Ectodermal cell (in vitro differentiated cells): ENCODE measurements around the gene ABHD4.
"Not testable (repeated sequence)": the region's sequence is repeated elsewhere in the genome, so short reads cannot be mapped to it uniquely, and the experiment has no call there.

Experiments used
- H3K27ac ChIP-seq: 2 replicates; pipeline ENCODE4 v1.7.0; 2013; ENCODE audit warnings: mild to moderate bottlenecking, low read depth, low read length; ENCODE audit not compliant: insufficient read depth, poor library complexity, severe bottlenecking
- H3K27me3 ChIP-seq: 2 replicates; pipeline ENCODE4 v1.7.0; 2013; ENCODE audit warnings: mild to moderate bottlenecking, low read length; ENCODE audit not compliant: insufficient read depth, control insufficient read depth, poor library complexity, severe bottlenecking
- H3K36me3 ChIP-seq: one replicate; pipeline ENCODE4 v1.7.0; 2013; ENCODE audit warnings: low read length; ENCODE audit not compliant: control insufficient read depth, insufficient read depth
- H3K4me1 ChIP-seq: one replicate; pipeline ENCODE4 v1.7.0; 2013; ENCODE audit warnings: low read length; ENCODE audit not compliant: control insufficient read depth, insufficient read depth
- H3K4me3 ChIP-seq: 2 replicates; pipeline ENCODE4 v1.7.0; 2013; ENCODE audit warnings: low read depth, low read length, control low read depth; ENCODE audit not compliant: insufficient read depth
- H3K9me3 ChIP-seq: 2 replicates; pipeline ENCODE4 v1.7.0; 2013; ENCODE audit warnings: mild to moderate bottlenecking, low read length, moderate library complexity; ENCODE audit not compliant: control insufficient read depth
- WGBS, 2 experiments: methylation state at CpG; one replicate each; pipeline ENCODE4 v1.1.7; 2013; ENCODE audit warnings: missing lambda C conversion rate in 2 of 2; 5-methylcytosine and 5-hydroxymethylcytosine counted together

Gene ABHD4

DNA sequence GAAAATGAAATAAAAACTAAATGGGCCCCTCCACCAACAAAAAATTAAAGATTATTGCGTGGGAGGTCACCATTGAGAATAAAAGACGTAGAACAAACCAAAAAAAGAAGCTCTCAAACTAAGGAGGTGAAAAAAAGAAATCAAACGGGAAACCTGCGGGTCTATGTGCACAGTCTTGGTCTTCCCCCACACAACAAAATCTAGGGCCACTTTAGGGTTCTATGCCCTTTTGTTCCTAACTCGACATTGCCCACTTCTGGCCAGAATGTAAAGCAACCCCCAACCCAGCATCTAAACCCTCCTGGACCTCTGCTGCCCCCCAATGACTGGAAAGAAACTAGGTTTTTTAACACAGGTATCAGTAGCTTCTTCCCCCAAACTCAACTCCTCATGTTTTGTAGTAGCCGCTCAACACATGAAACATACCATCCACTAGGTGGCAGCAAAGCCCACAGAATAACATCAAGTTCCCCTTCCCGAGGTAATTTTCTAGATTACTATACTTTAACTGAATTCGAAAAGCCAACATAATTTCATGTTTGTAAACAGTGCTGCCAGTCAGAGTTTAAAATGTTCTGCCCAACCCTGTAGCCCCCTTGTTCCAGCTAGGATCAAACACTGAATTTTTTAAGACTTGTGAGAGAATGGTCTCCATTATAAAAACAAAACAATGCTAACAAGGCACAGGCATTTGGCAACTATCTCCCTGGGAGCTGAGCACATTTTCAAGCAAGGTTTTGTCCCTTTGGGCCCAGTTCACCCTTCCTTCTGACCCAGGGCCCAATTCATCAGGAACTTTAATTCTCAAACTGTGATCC lies 27.8 kb upstream of the ABHD4 start:
- no peak overlapping the region for H3K4me3 ChIP-seq
- no peaks in the 10 kb centered on the region for H3K27me3 ChIP-seq
- peak overlapping the region; percentile 55 for H3K27ac ChIP-seq
- H3K4me1 ChIP-seq, result no peaks in the 10 kb centered on the region
- WGBS, 2 experiments, result 37 to 40% methylated on average over 8 of the region's 8 CpGs
- H3K36me3 ChIP-seq, result peaks cover 14% of the 10 kb centered on the region
- no peaks in the 10 kb centered on the region for H3K9me3 ChIP-seq

DNA sequence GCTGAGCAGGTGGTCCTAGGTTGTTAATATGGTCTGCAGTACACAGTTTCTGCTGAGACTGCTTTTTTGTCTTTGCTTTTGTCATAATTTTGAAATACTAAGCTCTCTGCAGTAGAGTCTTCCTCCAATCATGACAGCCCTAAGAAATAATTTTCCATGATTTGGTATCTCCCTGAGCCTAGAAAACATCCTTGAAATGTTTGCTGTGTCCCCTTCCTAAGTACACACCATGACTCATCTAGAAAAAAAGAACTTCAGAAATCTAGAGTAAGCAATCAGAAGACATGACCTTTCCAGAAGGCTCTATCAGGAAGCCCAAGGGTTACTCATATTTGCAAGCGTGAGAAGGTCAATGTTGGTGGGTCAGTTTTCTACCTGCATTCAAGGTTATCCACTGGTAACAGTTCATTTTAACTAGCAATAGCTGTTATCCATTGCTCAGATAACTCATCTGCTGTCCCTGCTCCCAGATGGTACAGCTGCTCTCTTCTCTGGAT lies 25.5 kb upstream of the ABHD4 start:
- WGBS, 2 experiments, result 91 to 94% methylated on average over 1 of the region's 1 CpG
- H3K36me3 ChIP-seq, result peaks cover 14% of the 10 kb centered on the region
- H3K27me3 ChIP-seq, result no peaks in the 10 kb centered on the region
- no peak overlapping the region for H3K27ac ChIP-seq
- no peaks in the 10 kb centered on the region for H3K4me1 ChIP-seq
- no peaks in the 10 kb centered on the region for H3K9me3 ChIP-seq
- H3K4me3 ChIP-seq, result no peak overlapping the region

DNA sequence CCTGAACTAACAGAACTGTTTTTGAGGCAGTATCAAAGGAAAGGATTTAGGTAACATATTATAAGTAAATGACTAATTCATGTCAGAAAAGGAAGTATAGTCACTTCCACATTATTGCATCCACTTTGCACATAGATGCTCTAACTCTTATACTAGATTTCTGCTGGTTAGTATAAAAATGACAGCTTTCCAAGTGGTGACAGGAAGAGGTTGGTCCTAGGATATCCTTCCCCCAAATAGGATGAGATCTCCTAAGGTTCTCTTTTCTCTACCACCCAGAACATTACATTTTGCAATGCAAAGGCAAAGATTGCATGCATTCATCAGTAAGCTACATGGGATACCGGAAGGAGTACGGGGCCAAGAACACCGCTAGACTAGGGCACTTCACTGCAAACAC lies 24.3 kb upstream of the ABHD4 start:
- WGBS, 2 experiments, result 94 to 95% methylated on average over 3 of the region's 3 CpGs
- peaks cover 14% of the 10 kb centered on the region for H3K36me3 ChIP-seq

DNA sequence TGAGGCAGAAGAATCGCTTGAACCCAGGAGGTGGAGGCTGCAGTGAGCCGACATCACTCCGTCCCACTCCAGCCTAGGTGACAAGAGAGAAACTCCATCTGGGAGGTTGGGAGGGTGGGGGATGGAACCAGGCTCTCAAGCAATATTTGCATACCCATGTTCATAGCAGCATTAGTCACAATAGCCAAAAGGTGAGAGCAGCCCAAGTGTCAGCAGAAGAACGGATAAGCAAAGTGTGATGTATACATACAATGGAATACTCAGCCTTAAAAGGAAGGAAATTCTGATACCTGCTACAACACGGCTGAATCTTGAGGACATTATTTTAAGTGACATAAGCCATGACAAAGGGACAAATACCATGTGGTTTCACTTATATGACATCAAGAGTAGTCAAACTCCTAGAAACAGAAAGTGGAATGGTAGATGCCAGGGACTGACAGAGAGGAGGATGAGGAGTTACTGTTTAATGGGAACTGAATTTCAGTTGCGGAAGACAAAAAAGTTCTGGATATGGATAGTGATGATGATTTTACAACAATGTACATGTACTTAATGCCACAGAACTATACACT lies 20.7 kb upstream of the ABHD4 start:
- Histone ChIP-seq H3K9me3 (no peaks in the 10 kb centered on the region), H3K36me3 (peaks cover 13% of the 10 kb centered on the region), H3K4me3 (no peak overlapping the region), H3K4me1 (peaks cover 7% of the 10 kb centered on the region), H3K27me3 (no peaks in the 10 kb centered on the region), H3K27ac (no peak overlapping the region)
- WGBS, 2 experiments, result 73 to 82% methylated on average over 6 of the region's 6 CpGs

More for the DNA sequence above, 24.3 kb upstream of the ABHD4 start:
- no peaks in the 10 kb centered on the region for H3K9me3 ChIP-seq
- H3K27me3 ChIP-seq, result no peaks in the 10 kb centered on the region
- H3K4me3 ChIP-seq, result no peak overlapping the region
- no peak overlapping the region for H3K27ac ChIP-seq
- H3K4me1 ChIP-seq, result no peaks in the 10 kb centered on the region

DNA sequence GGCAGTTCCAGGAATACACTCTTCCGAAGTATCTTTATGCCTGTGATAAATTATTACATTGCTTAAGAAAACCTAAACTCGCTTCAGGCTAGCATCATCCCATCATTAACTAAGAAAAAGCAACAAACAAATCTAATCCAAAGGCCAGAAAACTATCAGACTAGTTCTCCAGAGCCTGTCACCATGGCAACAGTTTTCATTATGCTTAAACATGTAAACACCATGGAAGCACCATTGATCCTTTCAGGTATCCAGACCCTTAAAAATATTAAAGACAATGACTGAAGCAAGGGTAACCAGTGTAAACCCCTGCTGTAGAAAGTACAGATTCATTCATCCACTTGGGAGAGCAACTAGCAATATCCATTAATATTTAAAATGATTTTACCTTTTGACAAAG lies 18.9 kb upstream of the ABHD4 start:
- WGBS, 2 experiments, result 93 to 100% methylated on average over 2 of the region's 2 CpGs
- Histone ChIP-seq H3K4me1 (peaks cover 7% of the 10 kb centered on the region), H3K36me3 (no peaks in the 10 kb centered on the region), H3K27me3 (no peaks in the 10 kb centered on the region), H3K27ac (peak overlapping the region; percentile 11), H3K4me3 (no peak overlapping the region), H3K9me3 (no peaks in the 10 kb centered on the region)

DNA sequence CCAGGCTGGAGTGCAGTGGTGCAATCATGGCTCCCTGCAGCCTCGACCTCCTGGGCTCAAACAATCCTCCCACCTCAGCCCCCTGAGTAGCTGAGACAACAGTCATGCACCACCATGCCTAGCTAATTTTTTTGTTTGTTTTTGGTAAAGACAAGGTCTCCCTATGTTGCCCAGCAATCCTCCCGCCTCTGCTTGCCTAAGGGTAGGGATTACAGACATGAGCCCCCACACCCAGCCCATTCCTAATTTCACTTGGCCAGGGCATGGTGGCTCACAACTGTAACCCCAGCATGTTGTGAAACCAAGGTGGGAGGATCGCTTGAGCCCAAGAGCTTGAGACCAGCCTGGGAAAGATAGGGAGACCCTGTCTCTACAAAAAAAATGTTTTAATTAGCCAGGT lies 18.2 kb upstream of the ABHD4 start:
- Histone ChIP-seq H3K9me3 (no peaks in the 10 kb centered on the region), H3K4me3 (no peak overlapping the region), H3K36me3 (no peaks in the 10 kb centered on the region), H3K27me3 (no peaks in the 10 kb centered on the region), H3K4me1 (peaks cover 7% of the 10 kb centered on the region), H3K27ac (no peak overlapping the region)
- WGBS, 2 experiments, result 79 to 82% methylated on average over 3 of the region's 3 CpGs

DNA sequence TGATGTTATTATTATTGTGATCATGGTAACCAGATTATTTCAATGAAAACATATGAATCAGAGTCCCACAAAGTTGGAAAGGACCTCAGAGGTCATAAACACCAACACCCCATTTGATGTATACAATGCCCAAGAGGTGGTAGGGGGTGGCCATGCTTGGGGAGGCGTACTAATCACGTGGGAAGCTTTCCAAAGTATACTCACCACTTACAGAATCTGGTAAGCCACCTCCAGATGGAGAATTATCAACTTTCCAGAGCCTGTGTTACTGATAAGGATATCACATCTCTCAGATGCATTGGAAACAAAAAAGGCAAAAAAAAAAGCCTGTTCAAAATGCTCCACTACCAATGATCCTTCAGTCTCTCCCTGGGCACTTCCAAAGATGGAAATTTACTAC lies 17.5 kb upstream of the ABHD4 start:
- H3K36me3 ChIP-seq, result no peaks in the 10 kb centered on the region
- H3K9me3 ChIP-seq, result no peaks in the 10 kb centered on the region
- WGBS, 2 experiments, result 80 to 92% methylated on average over 1 to 2 of the region's 2 CpGs
- H3K27ac ChIP-seq, result no peak overlapping the region
- H3K4me3 ChIP-seq, result no peak overlapping the region
- H3K4me1 ChIP-seq, result peaks cover 7% of the 10 kb centered on the region
- H3K27me3 ChIP-seq, result no peaks in the 10 kb centered on the region

DNA sequence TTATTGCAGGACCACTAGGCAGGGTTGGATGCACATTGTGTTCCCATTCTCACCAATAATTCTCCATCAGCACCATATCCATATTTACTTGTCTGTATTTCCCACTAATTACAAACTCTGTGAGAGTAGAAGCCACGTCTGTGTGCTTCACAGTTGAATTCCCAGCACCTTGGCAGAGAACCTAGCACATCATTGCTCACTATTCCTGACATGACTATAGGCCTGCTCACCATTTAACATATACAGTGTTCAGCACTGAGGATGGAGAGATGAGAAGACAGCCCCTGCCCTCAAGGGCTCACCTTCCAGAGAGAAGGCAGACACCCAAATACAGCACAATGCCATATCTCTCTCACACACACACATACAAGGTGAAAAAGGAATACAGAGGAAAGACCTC lies 14.1 kb upstream of the ABHD4 start:
- Histone ChIP-seq H3K27me3 (no peaks in the 10 kb centered on the region), H3K27ac (no peak overlapping the region), H3K9me3 (no peaks in the 10 kb centered on the region), H3K4me1 (peaks cover 7% of the 10 kb centered on the region), H3K4me3 (no peak overlapping the region), H3K36me3 (no peaks in the 10 kb centered on the region)
- 86 to 94% methylated on average over 1 of the region's 1 CpG for WGBS, 2 experiments

DNA sequence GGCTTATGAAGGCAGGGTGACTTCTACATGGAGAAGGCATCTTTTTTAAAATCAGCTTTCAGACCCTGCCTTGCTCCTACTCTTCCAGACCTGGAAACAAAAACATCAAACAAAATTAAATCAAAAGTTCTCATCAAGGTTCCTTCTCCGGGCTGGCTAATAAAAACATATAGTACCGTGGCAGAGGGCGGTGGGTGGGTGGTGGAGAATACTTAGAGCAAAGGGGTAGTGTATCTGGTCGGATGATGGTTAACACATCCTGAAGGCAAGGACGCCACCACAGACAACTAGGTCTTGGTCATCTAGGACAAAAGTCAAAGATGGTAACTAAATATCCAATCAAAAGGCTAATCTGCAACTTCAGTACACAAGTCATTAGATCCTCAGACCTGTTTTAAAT lies 10.9 kb upstream of the ABHD4 start:
- H3K4me3 ChIP-seq, result no peak overlapping the region

DNA sequence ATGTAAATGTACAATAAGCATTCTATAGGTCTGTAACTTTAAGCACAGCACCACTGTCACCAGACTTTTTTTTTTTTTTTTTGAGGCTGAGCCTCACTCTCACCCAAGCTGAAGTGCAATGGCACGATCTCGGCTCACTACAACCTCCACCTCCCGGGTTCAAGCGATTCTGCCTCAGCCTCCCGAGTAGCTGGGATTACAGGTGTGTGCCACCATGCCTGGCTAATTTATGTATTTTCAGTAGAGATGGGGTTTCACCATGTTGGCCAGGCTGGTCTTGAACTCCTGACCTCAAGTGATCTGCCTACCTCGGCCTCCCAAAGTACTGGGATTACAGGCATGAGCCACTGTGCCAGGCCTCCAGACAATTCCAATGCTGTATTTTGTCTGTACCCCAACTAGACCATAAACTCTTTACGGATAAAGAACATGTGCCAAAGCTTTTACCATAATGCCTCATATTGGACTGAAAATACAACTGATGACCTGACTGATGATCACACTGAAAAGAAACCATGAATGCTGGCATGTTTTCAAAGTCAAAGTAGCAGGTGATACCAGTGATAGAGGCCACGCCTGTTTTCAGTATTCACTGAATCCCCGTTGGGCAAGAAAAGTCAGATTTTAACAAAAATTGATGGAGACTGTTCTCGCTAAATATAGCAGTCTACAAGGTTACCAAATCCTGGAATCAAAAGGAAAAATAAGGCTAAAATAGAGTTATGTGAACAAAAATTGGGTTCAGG lies 10.2 kb upstream of the ABHD4 start:
- H3K27ac ChIP-seq, H3K9me3 ChIP-seq: not testable (repeated sequence)
- 83 to 89% methylated on average over 10 of the region's 10 CpGs for WGBS, 2 experiments

More for the DNA sequence above, 10.9 kb upstream of the ABHD4 start:
- H3K27me3 ChIP-seq, result no peaks in the 10 kb centered on the region
- WGBS, 2 experiments, result 96 to 98% methylated on average over 5 of the region's 5 CpGs
- H3K9me3 ChIP-seq, result no peaks in the 10 kb centered on the region
- H3K4me1 ChIP-seq, result no peaks in the 10 kb centered on the region
- no peaks in the 10 kb centered on the region for H3K36me3 ChIP-seq
- no peak overlapping the region for H3K27ac ChIP-seq

More for the DNA sequence above, 10.2 kb upstream of the ABHD4 start:
- H3K27me3 ChIP-seq, H3K36me3 ChIP-seq, H3K4me1 ChIP-seq: not testable (repeated sequence)
- H3K4me3 ChIP-seq, result peak overlapping the region; percentile 97
